Kidney tubule cell (primary cell): Measurements from ENCODE around the gene C22orf39.
A peak's percentile ranks its signal among the peaks of the same experiment; 100 is the strongest.

Experiments used
- DNase-seq: peaks from one replicate; pipeline ENCODE4 v3.0.0-alpha.2; 2018; ENCODE audit warnings: low spot score

C22orf39 gene

DNA sequence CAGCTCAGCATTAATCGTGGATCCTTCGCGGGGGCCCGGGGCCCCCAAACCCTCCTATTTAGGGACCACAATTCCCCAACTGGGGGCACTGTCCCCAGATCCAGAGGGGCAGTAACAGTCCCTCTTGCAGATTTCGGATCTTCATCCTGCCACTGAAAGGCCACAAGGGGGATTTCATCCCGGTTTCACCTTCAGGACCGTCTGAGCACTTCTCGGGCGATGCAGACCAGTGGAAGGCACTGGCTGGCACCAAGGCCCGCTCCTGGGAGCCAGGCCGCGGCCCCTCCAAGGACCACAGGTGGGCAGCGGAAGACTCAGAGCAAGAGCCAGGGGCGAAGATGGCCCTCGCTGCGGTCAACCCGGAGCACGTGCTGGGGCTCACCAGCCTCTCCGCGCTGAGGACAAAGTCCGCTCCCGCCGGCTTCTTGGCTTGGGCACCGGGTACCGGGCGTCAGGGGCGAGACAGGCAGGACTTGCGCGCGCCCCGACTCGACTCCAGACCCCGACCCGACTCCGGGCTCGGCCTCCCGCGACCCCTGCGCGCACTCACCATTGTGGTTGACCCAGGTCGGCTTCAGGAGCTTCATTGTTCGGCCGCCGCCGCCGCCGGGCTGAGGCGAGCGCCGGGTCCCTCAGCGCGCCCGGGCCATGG is 16.5 kb downstream of the C22orf39 start:
- DNase-seq = peak; percentile 33

DNA sequence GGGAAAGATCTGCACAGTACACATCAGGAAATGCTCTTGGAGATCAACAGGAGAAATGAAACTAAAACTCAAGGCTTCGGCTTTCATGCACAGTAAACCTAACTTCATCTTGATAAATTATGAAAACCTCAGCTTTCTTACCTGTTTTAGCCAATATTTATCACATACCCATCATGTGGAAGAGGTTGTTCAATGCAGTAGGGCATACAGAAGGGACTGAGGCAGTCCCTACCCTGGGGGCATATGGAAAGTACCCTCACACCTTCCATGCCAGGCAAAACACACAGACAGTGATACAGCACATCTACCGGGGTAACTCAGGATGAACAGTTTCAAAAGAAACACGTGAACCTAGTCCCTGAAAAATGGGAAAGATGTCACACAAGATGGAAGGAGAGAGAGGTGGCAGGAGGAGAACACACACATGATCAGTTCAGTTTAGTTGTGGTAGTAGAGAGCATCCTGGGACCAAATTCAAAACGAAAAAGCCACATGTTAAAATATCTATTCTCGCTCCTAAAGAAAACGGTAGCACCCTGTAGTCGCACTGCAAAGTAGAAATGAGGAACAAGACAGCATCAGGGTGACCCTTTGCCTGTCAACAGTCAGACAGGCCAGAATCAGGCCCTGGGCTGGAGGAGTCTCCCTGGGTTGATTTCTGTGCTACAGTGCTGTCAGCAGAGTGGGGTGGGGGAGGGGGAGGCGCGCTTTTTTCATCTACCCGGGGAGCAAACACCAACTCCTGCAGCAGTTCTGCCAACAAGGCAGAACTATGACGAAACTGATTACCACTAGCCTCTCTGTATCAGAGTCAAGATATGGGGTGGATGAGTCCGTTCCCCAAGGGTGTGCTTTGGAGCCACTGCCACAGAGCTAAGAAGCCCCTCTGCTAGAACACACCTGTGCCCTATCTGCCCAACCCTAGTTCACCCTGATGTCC is 17.3 kb downstream of the C22orf39 start:
- DNase-seq = peak; percentile 22

DNA sequence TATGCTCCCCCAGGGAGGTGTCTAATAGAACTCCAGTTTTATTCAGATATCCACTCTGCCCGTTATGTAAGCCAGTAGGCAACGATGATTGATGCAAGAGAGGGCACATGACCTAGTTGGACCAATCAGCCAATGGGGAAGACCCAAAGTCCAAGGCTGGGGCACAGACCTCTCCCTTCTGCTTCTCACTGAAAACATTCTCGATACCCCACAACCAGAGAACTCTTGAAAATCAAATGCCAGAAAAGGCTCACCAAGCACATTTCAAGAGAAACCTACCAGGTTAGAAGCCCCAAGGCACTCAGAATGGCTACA is 23.4 kb downstream of the C22orf39 start:
- no peak for DNase-seq

DNA sequence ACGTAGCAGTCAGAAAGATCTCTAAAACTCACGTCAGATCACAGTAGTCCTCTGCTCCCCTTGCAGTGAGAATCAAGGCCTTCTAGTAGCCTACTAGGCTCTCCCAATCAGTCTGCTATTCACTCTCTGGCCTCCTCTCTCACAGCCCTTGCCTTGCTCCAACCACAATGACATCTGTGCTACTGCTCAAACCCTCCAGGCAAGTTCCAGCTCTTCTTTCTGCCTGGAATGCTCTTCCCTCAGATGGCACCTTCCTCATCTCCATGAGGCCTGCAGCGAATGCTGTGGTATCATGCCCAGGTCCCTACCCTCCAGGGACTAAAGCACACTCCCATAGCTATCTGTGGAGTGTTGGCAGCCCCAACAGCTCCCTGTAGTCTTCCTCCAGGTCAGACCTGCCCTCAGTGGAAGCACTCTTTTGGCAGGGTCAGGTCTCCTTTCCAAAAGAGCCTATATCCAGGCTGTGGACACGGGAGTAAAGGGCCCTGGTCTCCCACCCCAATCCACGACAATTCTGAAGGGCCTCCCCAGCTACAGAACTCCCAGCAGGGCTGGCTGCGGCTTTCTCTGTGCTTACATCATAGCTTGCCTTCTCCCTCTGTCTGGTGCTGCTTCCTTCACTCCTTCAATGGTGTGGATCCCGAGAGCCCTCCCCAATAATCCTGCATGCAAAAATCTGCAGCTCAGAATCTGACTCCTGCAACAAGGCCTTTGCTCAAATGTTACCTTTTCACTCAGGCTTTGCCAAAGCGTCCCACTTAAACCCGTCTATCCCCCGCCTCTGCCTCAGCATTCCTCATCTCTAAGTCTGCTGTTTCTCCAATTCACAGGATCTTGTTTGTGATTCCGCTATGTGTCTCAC is 24.8 kb downstream of the C22orf39 start:
- DNase-seq = no peak

DNA sequence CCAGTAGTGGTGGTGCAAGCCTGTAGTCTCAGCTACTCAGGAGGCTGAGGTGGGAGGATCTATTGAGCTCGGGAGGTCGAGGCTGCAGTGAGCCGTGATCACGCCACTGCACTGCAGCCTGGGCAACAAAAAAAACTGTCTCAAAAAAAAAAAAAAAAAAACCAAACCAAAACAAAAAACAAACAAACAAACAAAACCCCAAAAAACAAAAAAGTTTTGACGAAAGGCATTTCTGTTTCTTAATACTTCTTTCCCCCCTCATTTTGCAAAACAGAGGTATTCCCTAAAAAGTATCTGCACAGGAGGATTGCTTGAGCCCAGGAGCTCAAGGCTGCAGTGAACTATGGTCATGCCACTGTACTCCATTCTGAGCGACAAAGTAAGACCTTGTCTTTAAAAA is 27.2 kb downstream of the C22orf39 start:
- no peak for DNase-seq

DNA sequence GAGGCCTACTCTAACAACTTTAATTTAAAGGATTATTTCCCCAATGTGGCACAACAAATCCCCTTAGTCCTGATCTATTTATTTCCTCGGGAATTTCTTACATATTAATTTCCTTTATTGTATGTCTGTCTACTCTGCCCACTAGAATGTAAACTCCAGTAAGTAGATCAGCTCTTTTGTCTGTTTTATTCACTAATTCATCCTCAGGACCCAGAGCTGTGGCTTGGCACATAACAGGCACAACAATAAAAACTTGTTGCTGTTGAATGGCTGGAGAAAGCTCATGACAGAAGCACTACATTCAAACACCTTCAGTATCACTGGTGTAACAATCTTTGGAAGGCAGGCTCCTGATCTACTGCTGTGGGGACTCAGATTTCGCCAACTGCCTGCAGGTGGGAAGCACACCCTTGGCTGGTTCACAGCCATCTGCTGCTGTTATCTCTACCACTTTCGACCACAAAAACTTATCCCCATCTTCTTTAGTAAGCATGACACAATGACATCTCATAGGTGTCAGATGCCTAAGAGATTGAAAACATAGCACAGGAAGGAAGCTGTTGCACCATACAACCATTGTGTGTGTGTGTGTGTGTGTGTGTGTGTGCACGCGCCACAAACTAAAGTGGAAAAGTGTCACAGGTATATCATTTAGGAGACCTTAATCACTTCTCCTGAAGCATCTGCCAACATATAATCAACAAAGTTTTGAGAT is 27.9 kb downstream of the C22orf39 start:
- DNase-seq = no peak

DNA sequence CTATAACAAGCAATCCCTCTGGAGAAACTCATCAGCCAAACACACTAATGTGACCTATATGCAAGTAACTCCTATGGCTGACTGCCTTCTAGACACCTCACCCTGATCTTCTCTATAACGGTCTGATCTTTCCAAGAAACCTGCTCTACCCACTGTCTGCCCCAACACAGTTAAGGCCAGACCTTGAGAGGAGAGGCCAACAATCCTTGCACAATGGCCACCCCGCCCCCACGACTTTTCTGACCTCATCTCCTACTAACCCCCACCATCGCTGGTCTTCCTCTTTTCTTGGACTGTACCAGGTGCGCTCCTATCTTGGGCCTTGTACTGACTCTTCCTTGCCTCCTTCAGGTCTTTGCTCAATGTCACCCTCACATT is 28.4 kb downstream of the C22orf39 start:
- DNase-seq = no peak

DNA sequence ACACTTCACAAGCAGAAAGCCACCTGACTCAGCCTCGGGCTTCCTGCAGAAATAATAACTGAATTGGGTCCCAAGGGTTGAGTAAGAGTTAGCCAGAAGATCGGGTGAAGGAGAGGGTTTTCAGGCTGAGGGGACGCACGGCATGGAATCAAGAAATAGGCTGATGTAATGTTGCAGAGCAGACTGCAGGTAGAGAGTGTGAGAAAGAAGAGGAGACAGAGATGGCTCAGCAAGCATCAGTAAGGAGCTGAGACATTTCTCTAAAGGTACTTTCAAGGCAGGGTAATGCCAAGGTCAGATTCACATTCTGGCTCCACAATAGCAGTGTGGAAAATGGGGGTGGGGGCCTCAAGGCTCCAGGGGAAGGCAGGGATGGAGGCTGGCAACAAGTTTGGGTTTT is 34.6 kb downstream of the C22orf39 start:
- DNase-seq = no peak

DNA sequence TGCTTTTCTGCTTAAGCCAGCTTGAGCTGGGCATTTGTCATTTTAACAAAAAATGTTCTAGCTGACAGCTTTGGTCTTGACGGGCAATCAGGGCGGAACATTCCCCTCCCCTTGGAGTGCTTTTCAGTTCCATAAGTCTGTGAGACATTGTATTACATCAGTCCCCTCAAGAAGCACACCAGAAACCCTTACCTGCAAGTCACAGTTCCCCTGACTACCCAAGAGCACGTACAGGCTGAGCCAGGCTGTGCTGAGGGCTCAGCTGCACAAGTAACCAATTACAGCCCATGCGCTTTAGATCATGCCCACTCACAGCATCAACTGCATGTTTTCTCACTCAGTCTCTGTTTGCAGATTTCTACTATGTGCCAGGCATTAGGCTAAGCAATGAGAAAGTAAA is 35.0 kb downstream of the C22orf39 start:
- DNase-seq = no peak

DNA sequence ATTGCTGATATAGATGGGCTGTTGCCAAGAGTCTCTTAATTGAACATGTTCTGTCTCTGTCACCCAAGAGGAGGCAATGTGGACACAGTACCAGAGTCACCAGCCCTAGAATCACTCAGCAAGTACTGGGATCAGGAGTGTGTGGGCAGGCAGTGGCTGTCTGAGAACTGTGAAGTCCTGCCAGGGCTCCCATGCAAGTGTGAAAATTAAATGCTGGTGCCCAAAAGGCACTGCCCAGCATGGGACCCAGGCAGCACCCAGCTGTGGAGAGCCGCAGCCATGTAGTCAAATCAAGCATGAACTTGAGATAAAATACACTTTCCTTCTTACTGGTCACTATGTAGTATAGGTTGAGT is 35.8 kb downstream of the C22orf39 start:
- no peak for DNase-seq

DNA sequence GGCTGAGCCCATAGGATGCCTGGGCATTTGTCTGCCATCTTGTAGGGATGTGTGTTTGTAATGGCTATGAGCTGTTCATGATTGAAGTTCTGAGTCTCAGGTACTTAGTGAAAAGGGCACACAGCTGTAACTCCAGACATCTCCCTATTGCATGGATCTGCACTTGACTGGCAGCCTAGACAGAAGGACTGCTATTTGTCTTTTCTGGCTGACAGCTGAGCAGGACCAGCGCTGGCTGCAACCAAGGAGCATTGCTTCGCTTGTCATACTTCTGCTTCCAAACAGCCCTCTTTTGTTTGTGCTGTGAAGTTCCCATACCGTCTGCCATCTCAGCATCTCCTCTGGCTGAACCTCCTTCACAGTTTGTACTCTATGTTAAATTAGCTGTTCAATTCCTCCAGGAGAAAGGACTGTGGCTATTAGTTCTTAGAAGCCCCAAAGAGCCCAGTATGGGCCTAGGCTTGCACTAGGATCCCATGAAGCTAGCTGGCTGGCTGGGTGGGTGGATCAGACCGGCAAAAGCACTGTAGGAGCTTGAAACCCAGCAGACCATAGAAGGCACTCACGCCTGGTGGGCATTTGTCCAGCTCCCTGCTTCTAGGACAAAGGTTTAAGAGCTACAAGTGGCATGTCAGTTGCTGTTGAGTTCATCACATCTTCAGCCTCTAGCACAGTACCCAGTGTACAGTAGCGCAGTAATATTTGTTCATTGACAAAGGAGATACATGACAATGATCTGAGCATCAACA is 36.4 kb downstream of the C22orf39 start:
- DNase-seq = peak; percentile 22

DNA sequence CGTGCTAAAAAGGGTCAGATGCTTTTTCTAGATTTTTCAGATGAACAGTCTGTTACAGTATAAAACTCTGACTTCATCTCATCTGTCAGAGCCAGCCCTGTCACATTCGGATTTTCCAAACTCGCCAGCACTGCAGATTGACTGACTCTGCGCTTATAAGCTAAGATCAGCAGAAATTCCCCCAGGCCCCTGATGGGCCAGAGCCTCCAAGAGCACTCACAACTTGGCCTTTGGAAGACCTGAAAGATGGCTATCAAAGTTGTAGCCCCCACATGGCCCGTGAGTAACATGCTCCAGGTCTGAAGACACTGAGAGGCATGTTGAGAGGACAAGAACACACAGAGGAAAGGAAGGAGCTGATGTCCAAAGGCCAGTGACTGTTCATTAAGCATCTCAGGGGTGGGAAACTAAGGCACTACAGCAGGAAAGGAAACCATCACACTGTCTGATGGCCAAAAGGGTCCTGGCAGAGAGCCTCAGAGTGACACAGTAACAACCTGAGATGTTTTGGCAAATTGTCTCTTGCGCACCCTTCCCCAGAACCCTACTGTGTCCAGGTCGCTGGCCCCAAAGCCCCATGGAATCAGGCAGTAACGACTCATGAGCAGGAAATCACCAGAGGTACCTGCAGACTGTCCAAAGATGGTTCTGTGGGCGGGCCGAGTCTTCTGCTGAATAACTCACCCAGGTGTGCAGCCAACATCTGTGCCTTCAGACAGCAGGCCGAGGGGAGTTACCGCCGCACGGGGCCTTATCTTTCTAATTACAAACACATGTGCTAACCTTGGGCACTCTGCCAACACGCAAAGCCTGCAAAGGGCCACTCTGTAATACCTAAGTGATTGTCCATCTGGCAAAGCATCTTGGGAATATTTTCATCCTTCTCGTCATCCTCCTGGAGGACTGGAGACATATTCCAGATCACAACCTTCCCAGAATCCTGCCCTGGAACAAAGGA is 39.6 kb downstream of the C22orf39 start:
- DNase-seq = no peak

DNA sequence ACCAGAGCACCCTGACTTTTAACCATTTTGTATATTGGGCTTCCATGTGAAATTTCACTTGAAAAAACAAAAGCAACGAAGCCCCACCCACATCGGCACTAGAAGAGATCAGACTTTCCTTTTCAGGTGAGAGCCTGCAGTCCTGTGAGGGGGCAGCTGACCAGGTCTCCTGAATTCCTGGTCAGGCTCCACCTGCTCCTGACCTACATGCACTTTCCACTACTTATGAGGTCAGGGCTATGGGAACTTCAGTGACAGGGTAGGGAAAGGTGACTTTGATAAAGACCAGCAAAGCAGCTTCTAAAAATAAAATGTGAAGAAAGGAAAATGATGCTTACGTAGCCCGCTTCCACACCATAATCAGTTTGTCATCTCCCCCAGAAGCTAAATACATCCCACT is 40.7 kb downstream of the C22orf39 start:
- DNase-seq = no peak

DNA sequence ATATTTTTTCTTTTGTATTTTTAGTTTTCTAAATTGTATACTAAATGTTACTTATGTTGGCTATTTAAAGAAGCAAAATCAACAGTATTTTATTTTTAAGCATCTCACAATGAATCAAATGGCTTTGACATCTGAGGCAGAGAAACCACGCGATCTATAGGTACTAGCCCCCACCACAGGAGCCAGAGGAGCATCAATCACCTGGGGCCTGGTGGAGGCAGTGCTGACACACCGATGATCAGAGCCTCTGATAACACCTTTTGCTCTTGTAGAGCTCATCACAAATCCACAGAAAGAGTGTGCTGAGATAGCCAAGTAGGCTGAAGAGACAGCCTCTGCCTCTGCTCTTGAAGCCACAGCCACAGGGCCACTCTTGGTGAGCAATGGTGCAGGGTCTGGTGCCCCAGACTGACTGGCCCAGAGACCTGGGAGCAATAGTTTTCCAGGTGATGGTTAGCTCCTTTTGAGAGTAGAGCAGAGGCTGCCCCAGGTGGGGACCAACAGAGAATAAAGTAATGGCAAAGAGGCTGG is 41.2 kb downstream of the C22orf39 start:
- DNase-seq = no peak

DNA sequence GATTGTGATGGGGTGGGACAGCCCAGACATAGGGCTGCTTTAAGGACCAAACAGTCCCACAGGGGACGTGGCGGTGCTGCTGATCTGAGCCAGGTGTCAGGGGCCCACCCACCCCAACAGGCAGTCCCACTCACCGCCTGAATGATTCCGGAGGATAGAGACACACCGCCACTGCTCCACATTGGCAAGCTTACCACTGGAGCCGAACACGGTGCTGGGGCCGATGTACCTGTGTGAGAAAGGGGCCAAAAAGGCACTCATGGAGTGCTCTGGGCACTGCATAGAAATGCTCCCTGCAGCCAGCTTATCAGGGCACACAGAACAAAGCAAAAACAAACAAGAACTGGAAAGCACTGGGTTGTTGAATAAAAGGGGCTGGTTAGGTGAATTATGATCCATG is 41.9 kb downstream of the C22orf39 start:
- no peak for DNase-seq

DNA sequence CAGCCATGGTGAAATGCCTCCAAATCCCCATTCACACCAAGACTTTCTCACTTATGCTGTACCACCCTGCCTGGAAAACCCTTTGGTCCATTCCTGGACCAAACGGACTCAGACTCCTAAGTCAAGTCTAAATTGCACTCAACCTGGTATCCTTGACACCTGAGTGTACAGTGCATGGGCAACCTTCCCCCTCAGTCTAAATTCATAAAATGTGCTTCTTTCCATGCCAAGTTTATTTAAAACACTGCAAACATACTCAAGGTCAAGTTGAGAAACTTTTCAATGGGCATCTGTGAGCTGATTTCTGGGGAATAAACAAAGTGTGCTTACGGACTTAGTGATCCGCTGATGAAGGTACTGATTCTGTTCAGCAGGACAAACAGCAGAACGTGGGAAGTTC is 42.4 kb downstream of the C22orf39 start:
- no peak for DNase-seq

DNA sequence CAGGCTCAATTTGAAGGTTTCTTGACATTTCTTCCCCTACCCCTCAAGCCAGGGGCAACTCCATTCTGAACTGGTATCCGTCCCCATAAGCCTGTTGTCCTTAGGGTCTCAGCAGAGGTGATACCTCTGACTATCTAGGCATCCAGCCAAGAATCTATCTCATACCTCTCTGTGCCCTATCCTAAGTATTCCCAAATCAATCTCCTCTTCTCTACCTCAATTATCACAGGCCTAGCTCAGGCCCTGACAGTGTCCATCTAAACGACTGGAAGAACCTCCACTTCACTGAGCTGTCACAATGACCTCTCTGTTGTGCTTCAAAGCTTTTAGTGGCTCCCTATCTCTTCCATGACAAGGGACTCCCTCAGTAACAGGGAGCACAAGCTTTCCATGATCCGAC is 42.8 kb downstream of the C22orf39 start:
- DNase-seq = no peak

DNA sequence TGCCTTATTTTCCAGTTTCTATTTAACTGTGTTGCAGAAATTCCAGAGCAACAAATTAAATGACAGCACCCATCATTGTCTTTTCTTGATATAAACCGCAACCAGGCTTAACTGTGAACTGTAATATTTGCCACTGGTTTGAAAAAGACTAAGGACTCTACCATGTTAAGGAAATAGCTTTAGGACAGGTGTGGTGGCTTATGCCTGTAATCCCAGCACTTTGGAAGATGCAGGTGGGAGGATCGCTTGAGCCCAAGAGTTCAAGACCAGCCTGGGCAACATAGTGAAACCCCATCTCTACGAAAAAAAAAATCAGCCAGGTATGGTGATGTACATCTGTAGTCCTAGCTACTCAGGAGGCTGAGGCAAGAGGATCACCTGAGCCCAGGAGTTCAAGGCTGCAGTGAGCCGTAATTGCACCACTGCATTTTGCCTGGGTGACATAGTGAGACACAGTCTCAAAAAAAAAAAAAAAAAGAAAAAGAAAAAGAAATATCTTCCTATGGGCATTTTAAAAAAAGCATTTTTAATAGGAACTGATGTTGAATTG is 44.8 kb downstream of the C22orf39 start:
- DNase-seq = no peak

DNA sequence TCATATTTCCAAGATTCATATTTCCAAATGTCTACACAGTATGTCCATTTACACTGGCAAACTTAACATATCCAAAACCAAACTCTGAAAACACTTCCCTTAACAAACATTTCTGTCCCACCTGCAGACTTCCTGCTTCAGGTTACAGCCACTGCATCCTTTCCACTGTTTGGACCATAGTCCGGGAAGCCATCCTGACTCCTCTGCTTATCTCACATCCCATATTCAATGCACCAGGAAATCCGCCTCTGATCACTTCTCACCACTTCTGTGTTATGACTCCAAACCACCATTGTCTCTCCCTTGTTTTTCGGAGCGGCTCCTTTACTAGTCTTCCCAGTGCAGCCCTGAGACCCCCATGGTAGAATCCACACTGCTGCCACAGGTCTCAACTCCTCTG is 46.0 kb downstream of the C22orf39 start:
- no peak for DNase-seq

DNA sequence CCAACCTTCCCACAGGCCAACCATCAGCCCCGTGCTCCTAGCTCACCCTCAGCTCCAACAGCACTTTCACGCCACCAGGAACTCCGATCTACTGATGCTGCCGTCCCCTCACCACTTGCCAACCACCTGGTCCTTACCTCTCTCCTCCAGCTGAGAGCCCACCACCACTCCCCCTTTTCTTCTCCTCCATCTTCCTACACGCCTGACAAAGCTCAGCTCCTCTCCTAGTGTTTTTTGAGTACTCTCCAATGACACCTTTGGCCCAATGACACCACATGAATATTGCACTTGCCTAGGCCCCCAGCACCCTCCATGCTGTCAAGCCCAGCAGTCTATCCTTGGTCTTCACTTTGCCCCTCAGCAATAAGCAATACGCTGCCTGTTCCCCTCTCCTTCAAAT is 46.6 kb downstream of the C22orf39 start:
- no peak for DNase-seq
